C4-2B (cell line): ENCODE data around the gene TRIM69.
"Not testable (repeated sequence)": the region's sequence is repeated elsewhere in the genome, so short reads cannot be mapped to it uniquely, and the experiment has no call there.

Experiments used
- H3K27ac ChIP-seq: fragments of 450-650 bp; 2 replicates; pipeline ENCODE4 v1.5.1; 2017
- ZFX ChIP-seq: fragments of 450-650 bp; IDR thresholded peaks from 2 replicates; pipeline ENCODE4 v1.6.1; 2017
- TF ChIP-seq, protein P1 (sequence below): fragments of 450-650 bp; conservative IDR thresholded peaks from 2 replicates; pipeline ENCODE4 v1.5.1; 2017; ENCODE audit warnings: mild to moderate bottlenecking

Gene TRIM69

DNA sequence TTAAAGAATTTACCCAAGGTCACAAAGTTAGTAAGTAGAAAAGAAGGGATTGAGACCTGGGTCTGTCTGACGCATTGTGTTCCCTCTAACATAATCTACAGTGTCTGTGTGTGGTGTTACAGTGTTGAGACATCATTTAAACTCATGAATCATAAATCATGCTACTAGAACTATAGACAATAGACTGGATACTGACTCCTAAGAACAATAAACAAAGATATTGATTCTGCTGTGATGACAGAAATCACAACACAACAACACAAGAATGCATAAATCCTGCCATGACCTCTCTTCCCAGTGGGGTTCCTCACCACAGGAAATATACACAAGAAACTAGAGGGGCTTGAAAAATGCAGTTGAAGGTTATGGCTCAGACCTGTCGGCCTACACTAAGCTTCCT lies 44.3 kb downstream of the TRIM69 start:
- TF ChIP-seq ZFX: no peak
- TF ChIP-seq, protein P1, sequence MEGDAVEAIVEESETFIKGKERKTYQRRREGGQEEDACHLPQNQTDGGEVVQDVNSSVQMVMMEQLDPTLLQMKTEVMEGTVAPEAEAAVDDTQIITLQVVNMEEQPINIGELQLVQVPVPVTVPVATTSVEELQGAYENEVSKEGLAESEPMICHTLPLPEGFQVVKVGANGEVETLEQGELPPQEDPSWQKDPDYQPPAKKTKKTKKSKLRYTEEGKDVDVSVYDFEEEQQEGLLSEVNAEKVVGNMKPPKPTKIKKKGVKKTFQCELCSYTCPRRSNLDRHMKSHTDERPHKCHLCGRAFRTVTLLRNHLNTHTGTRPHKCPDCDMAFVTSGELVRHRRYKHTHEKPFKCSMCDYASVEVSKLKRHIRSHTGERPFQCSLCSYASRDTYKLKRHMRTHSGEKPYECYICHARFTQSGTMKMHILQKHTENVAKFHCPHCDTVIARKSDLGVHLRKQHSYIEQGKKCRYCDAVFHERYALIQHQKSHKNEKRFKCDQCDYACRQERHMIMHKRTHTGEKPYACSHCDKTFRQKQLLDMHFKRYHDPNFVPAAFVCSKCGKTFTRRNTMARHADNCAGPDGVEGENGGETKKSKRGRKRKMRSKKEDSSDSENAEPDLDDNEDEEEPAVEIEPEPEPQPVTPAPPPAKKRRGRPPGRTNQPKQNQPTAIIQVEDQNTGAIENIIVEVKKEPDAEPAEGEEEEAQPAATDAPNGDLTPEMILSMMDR: no peak
- no peak overlapping the region for H3K27ac ChIP-seq

DNA sequence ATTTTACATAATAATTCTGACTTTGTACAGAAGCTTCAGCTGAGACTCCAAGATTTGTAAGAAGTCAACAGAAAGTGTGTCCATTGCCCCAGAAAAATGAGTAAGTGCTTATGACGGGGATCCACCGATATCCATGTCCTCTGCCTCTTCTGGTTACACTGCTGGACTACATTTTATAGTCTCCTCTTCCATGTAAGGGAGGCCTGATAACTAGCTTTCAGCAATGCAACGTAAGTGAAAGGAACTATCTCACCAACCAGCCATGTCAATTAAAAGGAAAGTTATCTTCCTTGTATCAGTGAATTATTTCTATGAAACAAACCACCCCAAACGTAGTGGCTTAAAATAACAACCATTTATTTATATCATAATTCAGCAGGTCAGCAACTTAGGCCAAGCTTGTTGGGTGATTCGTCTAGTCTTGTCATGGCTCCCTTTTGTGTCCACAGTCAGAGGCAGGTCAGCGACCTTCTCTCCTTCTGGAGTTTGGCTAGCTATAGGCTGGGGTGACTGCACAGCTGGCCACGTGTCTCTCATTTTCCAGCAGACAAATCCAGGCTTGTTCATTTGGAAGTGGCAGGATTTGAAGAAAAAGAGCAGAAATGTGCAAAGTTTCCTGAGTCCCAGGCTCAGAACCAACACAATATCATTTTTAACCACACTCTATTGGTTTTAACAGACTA lies 44.9 kb downstream of the TRIM69 start:
- no peak for TF ChIP-seq ZFX
- TF ChIP-seq, protein P1: no peak
- no peak overlapping the region for H3K27ac ChIP-seq

DNA sequence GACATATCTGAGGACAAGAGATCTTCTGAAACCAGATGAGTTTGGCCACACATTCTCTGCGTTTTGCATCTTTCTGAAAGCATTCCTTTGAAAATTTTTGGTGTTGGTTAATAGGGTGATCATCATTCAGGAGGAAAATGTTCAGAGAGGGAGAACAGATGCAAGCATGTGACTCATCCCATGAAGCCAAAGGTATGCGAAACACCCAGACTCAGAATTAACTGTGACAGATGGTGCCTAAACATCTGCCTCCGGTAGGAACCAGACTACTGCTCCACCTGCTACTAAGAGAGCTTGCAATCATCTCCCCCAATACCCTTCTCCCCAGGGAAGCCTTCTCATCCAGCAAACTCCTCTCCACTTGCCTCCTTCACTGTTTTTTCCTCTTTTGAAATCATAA lies 46.2 kb downstream of the TRIM69 start:
- H3K27ac ChIP-seq: no peak overlapping the region
- TF ChIP-seq, protein P1: no peak
- TF ChIP-seq ZFX: no peak

DNA sequence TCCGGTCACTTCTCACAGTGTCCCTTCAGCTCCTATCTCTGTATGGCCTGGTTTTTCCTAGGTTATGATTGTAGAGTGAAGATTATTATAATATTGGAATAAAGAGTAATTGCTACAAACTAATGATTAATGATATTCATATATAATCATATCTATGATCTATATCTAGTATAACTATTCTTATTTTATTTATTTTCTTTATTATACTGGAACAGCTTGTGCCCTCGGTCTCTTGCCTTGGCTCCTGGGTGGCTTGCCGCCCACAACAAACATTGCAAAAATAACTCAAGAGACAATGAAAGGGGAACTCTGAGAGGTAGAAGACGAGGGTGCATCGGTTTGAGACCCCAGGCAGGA lies 48.6 kb downstream of the TRIM69 start:
- H3K27ac ChIP-seq: not testable (repeated sequence)
- TF ChIP-seq, protein P1: peak; percentile 29

DNA sequence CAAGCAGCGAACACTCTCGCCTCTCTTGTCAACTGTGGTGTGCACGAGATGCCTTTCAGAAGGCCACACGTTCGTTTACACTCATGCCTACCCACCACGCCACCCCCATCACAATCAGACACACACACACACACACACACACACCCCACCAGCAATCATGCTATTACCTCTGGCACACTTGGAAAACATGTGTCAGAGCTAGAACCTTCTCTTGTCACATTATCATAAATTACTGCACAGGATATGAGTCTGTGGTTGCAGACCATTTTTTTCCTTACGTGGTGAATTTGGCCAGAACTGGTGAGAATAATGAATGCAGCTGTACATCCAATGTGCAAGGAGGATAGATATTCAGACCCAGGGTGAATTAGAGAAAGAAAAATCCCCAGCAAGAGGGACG lies 52.4 kb downstream of the TRIM69 start:
- TF ChIP-seq, protein P1: no peak
- TF ChIP-seq ZFX: no peak

DNA sequence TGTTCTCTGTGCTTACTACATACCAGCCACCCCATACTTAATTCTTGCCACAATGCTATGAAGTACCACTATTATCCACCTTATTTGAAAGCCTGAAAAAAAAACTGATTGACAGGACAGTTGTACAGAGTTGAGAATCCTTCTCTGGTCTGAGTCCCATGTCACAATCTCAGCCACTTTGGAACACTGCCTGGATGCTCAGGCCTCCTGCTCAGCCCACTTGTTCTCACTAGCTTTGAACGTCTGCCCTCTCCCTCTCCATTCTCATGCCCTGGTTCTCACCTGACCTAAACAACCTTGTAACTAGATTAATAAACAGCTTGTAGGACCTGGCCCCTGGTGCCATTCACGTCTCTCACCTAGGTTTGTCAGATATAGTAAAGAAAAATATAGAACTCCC lies 53.9 kb downstream of the TRIM69 start:
- TF ChIP-seq, protein P1: no peak
- TF ChIP-seq ZFX: no peak
- no peak overlapping the region for H3K27ac ChIP-seq

More for the DNA sequence above, 52.4 kb downstream of the TRIM69 start:
- H3K27ac ChIP-seq: no peak overlapping the region

GRCh38 chr15:44790656-44791055 lies 54.3 kb downstream of the TRIM69 start:
- no peak for TF ChIP-seq ZFX
- TF ChIP-seq, protein P1: no peak
- H3K27ac ChIP-seq: no peak overlapping the region
